ENCODE results near the gene NAA10.

Gene NAA10

DNA sequence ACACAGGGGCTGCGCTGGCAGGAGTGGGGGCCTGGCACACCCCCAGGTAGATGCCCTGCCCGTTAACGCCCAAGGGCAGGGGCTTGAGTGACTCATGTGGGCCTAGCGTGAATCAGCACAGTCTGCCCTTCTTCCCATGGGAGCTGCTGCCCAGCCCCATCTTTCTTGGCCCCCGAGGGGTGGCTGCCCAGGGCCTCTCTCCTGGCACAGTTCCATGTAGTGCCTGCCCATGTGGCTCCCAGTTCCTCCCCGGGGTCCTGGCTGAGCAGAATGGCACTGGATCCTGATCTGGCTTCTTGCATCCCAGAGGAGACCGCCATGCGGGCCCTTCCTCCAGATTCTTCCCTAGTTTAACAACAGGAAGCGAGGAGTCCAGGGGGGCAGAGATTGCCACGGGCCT, 32.5 kb downstream of the NAA10 start:
- Histone ChIP-seq H3K27ac (no peak overlapping the region), H3K4me3 (no peak overlapping the region)

DNA sequence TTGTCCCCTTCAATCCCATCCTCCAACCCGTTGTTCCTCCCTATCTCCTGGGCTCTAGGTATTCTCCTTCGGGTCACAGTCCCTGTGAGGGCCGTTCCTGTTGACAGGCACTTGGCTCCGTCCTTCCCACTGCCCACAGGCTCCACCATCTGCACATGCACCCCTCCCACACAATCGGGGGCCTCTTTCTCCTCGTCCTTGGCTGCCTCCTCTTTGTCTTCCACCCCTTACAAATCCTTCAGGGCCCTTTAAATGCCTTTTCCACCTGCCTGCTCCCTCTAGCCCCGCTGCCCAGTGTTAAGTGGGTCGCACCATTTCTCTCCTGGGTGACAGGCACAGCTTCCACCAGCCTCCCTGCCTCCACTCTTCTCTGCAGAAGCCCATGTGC, 33.1 kb downstream of the NAA10 start:
- H3K27ac ChIP-seq: peak overlapping the region in 2 of 21 experiments; percentile 24 to 58
- H3K4me3 ChIP-seq: no peak overlapping the region

DNA sequence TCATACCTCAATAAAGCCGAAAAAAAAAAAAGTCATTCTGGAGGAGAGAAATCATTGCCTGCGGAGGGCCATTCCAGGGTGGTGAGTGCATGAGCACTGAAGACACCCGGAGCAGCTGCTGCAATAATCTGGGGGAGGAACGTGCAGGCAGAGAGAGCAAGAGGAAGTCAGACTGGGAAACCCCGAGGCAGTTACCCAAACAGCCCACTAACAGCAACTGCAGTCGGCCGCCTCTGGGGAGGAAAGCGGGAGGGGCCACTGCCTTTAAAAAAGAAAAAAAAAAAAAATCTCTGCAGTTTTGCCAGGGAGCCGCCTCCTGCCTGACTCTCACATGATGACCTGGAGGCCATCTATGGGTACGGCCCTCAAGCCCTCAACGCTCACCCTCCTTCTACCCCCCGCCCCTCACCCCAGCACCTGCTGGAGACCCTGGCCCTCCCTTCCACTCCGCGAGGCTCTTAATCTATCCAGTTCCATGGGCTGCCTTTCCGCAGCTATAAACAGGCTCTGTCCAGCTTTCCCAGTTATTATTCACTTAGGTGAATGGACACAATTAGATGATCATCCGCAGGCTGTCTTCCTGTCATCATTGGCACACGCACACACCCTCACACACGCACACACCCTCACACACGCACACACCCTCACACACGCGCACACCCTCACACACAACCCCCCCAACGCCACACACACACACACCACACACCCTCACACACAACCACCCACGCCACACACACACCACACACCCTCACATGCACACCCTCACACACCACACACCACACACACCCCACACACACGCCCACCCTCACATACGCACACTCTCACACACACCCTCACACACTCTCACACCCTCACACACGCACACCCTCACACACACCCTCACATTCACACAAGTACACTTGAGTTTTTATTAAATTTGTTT, 33.7 kb downstream of the NAA10 start:
- Histone ChIP-seq H3K4me3 (no peak overlapping the region), H3K27ac (peak overlapping the region in 5 of 21 experiments; percentile 12 to 58 (median 24))

DNA sequence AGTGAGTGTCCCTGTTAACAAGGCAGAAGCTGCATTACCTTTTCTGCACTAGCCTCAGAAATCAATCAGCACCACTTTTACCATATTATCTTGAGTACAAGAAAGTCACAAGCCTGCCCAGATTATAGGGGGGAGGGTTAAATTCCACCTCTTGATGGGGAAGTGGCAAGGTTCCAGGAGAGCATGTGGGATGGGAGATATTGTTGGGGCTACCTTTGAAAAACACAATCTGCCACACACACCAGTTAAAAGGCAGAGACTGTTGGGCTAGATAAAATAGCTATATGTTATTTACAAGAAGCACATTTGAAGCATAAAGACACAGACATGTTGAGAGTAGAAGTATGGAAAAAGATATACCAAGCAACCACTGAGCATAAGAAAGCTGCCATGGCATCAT, 36.9 kb downstream of the NAA10 start:
- Histone ChIP-seq H3K4me3 (no peak overlapping the region), H3K27ac (no peak overlapping the region)

DNA sequence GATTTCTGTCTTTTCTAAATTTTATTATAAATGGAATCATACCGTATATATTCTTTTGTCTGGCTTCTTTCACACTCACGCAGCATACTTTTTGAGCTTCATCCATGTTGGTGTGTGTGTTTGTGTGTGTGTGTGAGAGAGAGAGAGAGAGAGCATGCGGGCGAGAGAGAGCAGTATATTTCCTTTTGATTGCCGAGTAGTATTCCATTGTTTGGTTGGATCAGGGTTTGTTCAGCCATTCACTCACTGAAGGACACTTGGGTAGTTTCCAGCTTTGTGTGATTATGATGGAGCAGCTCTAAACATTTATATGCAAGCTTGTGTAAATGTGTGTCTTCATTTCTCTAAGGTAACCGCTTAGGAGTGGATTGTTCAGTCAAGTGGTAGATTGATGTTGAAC, 45.7 kb downstream of the NAA10 start:
- H3K27ac ChIP-seq: no peak overlapping the region
- H3K4me3 ChIP-seq: no peak overlapping the region

DNA sequence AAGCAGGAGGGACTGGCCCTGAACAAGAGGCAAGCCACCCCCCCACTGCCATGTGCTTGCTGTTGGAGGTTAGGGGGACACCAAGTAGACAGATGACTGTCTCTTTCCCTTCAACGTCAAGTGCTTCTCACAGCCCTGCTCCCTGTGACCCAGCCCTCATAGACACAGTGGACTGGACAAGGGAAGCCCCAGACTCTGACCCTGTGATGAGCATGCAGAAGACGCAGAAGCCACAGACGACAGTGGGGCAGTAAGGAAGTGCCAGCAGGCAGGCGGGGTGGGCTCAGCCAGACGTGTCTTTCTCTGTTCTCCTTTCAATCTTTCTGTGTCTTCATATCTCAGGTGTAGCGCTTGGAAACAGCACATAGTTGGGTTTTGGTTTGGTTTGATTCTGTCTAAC, 46.5 kb downstream of the NAA10 start:
- no peak overlapping the region for H3K27ac ChIP-seq
- H3K4me3 ChIP-seq: no peak overlapping the region

DNA sequence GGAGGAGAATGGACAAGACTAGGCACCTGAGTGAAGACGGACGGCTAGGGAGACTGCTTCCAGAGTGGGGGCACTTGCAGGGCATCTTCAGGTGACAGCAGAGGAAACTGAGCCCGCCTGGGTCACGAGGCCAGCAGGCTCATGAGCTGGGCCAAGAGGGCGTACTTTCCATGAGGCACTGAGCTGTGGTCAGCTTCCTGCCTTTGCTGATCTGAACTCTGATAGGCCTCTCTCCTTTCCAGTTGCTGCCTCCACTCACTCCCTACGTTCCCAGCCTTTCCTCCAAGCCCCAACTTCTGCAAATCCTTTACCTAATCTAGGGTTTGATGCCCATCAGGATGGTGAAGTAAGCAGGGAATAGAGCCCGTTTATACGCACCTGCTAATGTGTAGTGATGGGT, 47.5 kb downstream of the NAA10 start:
- H3K27ac ChIP-seq: no peak overlapping the region
- no peak overlapping the region for H3K4me3 ChIP-seq

DNA sequence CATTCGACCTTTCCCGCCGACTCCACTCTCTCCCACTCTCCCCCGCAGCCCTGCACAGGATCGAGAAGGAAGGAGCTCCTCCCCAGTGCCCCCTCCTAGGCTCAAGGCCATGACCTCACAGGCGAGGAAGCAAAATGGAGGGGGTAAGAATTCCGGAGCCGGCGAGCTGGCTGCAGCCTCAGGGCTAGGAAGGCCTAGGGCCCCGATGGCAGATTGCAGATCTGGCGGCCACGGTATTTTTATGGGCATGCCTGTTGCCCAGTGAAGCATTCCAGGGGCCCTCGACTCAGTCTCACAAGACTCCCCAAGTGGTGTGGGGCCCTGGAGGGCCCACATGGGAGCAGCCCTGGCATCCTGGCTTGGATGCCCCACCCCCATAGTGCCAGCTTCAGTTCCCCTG, 47.9 kb downstream of the NAA10 start:
- Histone ChIP-seq H3K4me3 (no peak overlapping the region), H3K27ac (no peak overlapping the region)

DNA sequence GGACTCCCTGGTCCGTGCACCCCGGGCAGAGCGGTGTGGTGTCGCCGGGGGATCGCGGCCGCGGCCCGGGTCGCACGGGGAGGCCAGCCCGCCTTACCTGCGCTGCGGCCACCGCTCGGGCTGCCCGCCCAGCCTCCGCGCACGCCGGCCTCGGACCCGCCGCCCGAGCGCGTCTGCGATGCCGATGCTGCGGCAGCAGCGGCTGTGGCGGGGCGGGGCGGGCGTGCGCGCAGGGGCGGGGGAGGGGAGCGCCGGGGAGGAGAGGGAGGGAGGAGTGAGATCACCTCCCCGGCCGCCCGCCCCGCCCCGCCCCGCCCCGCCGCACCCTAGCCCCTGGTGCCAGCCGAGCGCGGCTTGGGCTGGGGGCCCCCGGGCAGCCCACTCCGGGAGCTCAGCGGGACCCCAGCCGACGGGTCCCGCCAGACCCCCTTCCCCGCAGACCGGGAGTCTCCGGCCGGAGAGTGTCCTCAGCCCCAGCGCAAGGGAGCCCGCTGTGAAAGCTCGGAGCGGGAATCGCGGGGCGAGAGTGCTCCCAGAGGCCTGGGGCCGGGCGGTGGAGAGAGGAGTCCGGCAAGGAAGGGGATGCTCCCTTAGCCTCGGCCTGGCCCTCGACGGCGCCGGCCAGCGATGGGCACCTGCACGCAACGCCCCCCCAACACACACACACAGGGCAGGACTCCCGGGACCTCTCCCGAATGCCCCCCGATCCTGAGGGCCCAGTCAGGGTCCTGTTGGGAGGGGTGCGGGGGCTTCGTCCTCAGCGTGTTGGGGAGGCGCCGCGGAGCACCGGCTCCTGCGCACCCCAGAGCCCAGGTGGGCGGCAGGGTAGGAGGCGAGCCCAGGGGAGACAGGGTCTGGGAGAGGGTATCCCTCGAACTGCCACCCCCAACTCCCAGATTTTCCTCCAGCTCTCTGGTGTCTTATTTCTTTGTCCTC, 48.6 kb downstream of the NAA10 start, which contains the start of gene L1CAM:
TSS of gene L1CAM (minus strand) at position 206 of the 936 bp plus-strand sequence. CDS start 10,337 bp downstream, outside the sequence.
- Histone ChIP-seq H3K4me3 (peak within 1 kb of the TSS in 3 of 7 experiments; percentile 11 to 27 (median 14)), H3K27ac (no peak within 1 kb of the TSS)

DNA sequence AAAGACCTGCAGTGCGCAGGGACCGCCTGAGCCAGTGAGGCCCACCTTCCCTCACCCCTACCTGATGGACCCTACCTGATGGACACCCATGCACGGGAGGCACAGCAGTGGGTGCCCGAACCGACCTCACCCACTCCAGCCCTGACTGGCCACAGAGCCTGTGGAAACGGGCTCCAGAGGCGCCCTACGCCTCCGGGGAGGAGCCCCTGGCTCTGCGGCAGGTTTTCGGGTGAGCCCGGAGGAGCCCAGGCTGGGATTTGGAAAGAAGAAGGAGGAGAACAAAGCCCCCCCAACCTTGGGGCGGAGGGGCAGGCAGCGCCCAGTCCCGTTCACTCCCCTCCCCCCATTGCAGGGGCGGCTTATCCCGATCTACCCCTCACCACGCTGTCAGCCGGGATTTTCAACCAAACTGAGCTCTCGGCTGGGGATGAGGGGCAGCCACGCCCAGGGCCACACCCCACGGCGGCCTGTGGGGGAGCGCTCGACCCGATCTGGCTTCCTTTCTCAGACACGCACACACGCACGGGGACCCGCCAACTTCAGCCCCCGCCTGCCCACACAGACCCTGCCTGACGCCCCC, 49.5 kb downstream of the NAA10 start:
- no peak overlapping the region for H3K27ac ChIP-seq
- H3K4me3 ChIP-seq: peak overlapping the region in 3 of 7 experiments; percentile 11 to 27 (median 14)

DNA sequence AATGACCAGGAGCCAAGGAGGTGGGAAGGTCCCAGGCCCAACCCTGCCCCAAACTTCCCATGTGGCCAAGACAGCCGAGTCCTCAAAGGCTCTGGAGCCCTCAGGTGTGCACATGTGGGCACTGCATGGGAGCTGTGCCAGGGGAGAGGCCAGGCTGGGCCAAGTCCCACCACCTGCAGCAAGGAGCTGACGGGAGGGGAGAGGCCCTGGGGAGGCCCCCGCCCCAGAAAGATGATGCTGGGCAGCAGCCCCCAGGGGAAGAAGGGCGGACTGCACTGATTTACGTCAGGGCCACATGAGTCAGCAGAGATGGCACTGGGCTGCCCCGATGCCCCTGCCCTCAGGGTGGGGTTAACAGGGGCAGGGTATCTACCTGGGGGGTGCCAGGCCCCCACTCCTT, 50.2 kb downstream of the NAA10 start:
- Histone ChIP-seq H3K4me3 (no peak overlapping the region), H3K27ac (no peak overlapping the region)

DNA sequence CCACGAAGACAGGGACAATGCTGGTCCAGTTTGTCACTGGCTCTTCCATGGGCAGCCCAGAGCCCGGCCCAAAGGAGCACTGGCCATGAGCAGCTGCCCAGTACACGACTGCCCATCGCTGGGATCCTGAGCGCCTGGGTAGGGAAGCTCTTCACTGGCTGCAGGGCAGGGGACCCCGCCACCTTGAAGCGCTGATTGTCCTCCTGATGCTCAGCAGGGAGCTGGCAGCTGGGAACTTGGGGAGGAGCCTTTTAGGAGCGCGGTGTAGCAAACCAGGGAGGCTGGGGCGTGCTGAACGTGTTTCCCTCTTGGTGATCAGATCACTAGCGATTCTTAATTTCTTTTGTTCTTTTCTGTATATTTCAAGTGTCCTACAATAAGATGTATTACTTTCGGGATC, 50.7 kb downstream of the NAA10 start:
- H3K27ac ChIP-seq: no peak overlapping the region
- no peak overlapping the region for H3K4me3 ChIP-seq

DNA sequence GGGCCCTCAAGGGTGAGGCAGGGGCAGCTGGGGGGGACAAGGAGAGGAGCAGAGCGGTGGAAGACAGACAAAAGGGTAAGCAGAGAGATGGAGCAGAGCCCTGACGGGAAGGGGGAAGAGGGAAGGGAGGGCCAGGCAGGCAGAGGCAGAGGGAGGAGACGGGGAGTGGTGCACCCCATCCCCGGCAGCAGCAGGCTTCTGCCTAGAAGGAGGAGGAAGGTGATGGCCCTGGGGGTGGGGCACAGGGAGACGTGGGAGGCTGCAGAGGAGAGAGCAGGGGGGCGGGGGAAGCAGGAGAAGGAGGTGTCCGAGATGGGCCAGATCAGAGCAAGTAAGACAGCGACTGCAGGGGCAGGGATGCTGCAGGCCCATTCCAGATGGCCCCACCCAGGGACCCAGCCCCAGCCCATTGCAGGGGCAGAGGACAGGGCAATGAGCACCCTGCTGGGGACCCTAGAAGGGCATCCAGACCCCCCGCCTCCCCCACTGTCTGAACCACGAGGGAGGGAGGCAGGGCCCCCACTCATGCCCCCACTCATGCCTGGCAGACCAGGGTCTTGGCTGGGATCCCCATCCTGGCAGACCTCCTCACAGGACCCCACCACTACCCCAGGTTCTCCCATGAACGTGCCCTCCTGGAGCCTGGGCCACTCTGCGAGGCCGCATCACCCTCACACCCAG, 51.5 kb downstream of the NAA10 start:
- H3K27ac ChIP-seq: no peak overlapping the region
- H3K4me3 ChIP-seq: no peak overlapping the region

DNA sequence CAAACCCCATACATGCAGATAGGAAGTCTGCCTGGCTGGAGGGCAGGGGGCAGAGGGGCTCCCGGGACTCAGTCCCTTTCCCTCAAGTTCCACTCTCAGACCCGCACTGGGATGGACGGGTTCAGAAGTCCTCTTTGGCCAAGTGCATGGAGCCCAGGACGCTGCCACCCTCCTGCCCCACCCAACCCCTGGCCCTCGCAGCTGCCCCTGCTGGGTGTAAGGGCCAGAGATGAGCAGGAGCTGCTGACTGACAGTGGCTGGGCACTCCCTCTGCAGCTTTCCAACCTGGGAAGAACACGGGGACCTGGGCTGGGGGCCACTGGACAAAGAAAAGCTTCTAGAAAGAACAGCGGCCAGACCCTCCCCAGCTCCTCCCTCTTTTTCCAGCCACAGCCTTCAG, 52.3 kb downstream of the NAA10 start:
- H3K27ac ChIP-seq: no peak overlapping the region

DNA sequence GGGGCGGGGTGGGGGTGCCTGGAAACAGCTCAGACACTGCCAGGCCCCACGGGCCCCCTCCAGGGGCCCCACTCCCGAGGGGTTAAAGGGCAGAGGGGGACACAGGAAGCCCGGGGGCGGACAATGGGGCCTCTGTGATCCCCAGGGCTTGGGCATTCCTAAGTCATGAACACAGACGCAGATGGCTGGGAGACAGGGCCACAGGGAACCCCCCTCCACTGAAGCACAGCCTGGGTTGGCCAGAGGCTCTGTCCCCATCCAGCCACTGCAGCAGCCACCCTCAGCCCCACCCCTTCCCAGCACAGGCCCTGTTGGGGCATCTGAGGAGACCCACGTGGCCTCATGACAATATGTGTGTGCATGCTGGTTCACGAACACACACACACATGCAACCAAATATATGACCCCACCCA, 52.7 kb downstream of the NAA10 start:
- H3K4me3 ChIP-seq: no peak overlapping the region
- H3K27ac ChIP-seq: no peak overlapping the region

More for the DNA sequence above, 52.3 kb downstream of the NAA10 start:
- no peak overlapping the region for H3K4me3 ChIP-seq

DNA sequence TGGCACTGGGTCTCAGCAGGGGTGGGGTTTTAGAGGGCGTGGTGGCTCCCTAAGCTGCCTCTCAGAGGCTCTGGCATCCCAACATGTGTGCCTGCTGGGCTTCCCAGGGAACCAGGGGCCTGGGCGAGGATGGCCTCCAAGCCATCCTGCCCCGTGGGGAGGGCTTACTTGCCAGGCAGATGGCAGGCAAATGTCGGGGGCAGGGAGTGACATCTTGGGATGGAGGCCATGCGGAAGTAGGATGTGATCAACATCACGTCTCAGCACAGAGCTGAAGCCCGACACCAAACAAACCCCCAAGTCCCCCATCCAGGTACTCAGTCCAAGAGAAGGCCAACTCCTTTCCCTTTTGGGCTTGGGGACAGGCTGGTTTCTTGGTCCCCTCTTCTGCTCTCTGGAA, 53.6 kb downstream of the NAA10 start:
- no peak overlapping the region for H3K4me3 ChIP-seq
- no peak overlapping the region for H3K27ac ChIP-seq

DNA sequence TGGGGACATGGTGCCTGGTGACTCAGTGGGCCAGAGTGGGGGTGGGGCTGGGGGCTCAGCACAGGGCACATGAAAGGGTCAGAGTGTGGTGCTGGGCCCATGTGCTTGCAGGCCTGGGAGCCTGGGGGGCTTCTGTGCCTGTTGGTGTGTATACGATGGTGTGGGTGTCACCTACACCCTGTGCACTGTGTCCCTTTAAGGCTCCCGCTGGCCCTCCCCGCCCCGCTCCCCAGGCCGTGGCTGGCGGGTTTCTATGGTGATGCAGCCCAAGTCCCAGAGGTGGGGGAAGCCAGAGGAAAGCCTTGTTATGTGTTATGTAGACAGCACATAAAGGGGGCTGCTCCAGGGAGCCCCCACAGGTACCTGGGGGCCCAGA, 54.4 kb downstream of the NAA10 start:
- no peak overlapping the region for H3K27ac ChIP-seq
- no peak overlapping the region for H3K4me3 ChIP-seq

DNA sequence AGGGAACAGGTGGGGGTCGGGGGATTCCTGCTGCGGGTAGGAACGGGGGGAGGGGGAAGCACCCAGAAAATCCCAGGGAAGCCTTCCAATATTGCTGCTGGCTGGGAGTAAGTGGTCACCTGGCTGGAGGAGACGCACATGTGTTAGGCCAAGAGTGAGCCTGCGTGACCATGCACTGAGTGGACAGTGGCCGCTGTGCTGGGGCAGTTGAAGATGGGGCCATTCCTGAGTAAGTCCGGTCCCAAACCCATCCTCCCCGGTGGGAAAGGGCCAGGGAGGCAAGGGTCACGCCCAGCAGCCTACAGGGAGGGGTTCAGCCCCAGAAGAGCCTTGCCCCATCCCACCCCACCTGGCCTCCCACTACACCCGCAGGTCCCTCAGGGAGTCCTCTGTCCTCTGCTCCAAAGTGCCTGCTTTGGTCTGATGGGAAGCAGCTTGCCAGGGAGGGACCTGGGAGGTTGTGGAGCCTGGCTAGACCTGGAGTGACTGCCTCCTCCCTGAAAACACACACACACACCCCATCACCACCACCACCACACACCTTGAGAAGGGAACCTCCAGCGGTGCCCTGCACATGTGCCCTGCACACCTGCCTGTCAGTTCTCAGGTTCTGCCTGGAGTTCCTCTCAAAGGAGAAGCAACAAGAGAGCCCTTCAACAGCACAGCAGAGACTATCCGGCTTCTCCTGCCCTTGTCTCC, 54.9 kb downstream of the NAA10 start:
- Histone ChIP-seq H3K4me3 (no peak overlapping the region), H3K27ac (no peak overlapping the region)
